RWPE2 (cell line): Measurements from ENCODE around the gene NAT14.

Experiments used
- ATAC-seq: fragments of 200-7000 bp; cut with Tn5 transposase; 3 replicates; pipeline ENCODE4 v1.9.1; 2021; ENCODE audit warnings: low read depth
- DNase-seq: peaks from one replicate; pipeline ENCODE4 v3.0.0-alpha.2; 2020; ENCODE audit warnings: low spot score
- H3K27ac ChIP-seq: fragments of 450-650 bp; 2 replicates; pipeline ENCODE4 v1.5.1; 2017; ENCODE audit warnings: mild to moderate bottlenecking; ENCODE audit not compliant: poor library complexity, severe bottlenecking
- H3K27me3 ChIP-seq: fragments of 250-450 bp; sonication (Bioruptor Pico); 2 replicates; pipeline ENCODE4 v1.5.1; 2021; ENCODE audit warnings: mild to moderate bottlenecking, moderate library complexity; ENCODE audit not compliant: insufficient read depth, poor library complexity, severe bottlenecking
- H3K36me3 ChIP-seq: fragments of 250-450 bp; sonication (Bioruptor Pico); 2 replicates; pipeline ENCODE4 v1.5.1; 2020; ENCODE audit warnings: low read depth, mild to moderate bottlenecking, moderate library complexity
- H3K4me1 ChIP-seq: fragments of 250-450 bp; sonication (Bioruptor Pico); 2 replicates; pipeline ENCODE4 v1.5.1; 2021; ENCODE audit warnings: mild to moderate bottlenecking, moderate library complexity; ENCODE audit not compliant: insufficient read depth, poor library complexity, severe bottlenecking
- H3K4me3 ChIP-seq: fragments of 250-450 bp; sonication (Bioruptor Pico); 2 replicates; pipeline ENCODE4 v1.5.1; 2021; ENCODE audit warnings: mild to moderate bottlenecking, moderate library complexity; ENCODE audit not compliant: severe bottlenecking
- H3K9me3 ChIP-seq: fragments of 250-450 bp; sonication (Bioruptor Pico); 2 replicates; pipeline ENCODE4 v1.5.1; 2021; ENCODE audit warnings: mild to moderate bottlenecking, moderate library complexity; ENCODE audit not compliant: severe bottlenecking
- TF ChIP-seq, protein P1 (sequence below): fragments of 450-650 bp; IDR thresholded peaks from one replicate; pipeline ENCODE4 v1.5.1; 2017; ENCODE audit warnings: mild to moderate bottlenecking, moderate library complexity; ENCODE audit not compliant: poor library complexity, severe bottlenecking

NAT14 gene

DNA sequence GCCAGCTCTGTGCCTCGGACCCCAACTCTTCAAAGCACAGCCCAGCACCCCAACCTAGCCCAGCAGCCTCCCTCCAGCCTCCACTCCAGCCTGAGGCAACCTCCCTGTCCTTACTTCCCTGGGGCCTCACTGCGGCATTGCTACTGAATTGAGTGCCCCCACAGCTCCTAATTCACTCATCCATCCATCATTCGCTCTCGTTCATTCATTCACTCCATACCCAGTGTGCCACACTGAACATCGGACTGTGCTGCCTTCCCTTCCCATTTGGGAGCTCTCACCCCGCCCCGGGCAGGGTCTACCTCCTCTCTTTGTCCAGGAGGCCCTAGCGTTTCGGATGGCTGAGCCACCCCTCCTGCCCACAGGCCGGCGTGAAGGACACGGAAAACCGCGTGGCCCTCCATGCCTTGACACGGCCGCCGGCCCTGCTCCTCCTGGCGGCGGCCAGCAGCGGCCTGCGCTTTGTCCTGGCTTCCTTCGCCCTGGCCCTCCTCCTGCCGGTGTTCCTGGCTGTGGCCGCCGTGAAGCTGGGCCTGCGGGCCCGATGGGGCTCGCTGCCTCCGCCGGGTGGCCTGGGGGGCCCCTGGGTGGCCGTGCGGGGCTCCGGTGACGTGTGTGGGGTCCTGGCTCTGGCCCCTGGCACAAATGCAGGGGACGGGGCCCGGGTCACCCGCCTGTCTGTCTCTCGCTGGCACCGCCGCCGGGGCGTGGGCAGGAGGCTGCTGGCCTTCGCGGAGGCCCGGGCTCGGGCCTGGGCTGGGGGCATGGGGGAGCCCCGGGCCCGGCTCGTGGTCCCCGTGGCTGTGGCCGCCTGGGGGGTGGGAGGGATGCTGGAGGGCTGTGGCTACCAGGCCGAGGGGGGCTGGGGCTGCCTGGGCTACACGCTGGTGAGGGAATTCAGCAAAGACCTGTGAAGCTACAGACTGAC lies 1.3 kb downstream of the NAT14 start:
- ATAC-seq: no peak
- peak overlapping the region; percentile 73 for H3K27ac ChIP-seq
- H3K4me1 ChIP-seq: peaks cover 12% of the 10 kb centered on the region
- no peaks in the 10 kb centered on the region for H3K9me3 ChIP-seq
- no peak for DNase-seq
- H3K4me3 ChIP-seq: no peak overlapping the region
- H3K36me3 ChIP-seq: no peaks in the 10 kb centered on the region
- no peaks in the 10 kb centered on the region for H3K27me3 ChIP-seq
- TF ChIP-seq, protein P1, sequence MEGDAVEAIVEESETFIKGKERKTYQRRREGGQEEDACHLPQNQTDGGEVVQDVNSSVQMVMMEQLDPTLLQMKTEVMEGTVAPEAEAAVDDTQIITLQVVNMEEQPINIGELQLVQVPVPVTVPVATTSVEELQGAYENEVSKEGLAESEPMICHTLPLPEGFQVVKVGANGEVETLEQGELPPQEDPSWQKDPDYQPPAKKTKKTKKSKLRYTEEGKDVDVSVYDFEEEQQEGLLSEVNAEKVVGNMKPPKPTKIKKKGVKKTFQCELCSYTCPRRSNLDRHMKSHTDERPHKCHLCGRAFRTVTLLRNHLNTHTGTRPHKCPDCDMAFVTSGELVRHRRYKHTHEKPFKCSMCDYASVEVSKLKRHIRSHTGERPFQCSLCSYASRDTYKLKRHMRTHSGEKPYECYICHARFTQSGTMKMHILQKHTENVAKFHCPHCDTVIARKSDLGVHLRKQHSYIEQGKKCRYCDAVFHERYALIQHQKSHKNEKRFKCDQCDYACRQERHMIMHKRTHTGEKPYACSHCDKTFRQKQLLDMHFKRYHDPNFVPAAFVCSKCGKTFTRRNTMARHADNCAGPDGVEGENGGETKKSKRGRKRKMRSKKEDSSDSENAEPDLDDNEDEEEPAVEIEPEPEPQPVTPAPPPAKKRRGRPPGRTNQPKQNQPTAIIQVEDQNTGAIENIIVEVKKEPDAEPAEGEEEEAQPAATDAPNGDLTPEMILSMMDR: no peak

DNA sequence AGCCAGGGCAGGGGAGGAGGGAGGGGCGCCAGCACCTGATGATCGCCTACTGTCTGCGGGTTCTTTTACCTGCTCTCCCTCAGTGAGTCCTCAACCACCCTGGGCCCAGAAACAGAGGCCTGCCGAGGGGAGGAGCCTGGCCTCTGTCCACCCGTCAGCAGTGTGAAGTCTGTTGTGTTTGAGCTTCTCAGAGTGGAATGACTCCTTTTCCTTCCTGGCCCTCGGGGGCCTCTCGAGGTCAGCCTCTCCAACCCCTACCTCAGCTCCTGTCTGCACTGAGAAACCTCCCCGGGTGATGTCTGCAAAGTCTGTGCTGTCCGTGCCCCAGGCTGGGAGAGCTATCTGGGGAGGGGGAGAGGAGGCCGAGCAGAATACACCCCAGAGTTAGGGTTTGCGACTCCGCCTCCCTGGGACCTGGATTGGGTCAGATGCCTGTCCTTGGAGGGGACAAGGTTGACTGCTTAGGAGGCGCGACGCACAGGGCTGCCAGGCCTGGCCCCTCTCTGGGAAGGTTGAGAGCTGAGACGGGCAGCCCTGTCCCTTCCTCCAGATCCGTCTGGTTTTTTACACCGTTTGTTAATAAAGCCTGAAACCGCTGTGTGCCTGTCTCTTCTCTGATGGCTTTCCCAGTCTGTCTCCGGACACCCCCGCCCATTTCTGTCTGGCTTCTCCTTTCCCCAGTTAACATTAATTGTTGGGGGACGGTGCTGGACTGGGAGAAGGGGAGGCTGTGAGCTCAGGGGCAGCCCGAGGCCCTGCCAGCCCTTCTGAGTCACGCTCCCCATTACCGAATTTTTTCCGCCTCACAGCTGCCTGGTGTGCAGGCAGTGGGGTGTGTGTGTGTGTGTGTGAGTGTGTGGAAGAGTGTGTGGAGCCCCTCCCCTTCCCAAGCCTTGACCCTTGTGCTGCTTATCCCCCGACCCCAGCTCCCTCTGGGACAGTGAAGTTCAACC lies 2.3 kb downstream of the NAT14 start:
- peak overlapping the region; percentile 73 for H3K27ac ChIP-seq
- H3K36me3 ChIP-seq: no peaks in the 10 kb centered on the region
- TF ChIP-seq, protein P1: no peak
- peaks cover 12% of the 10 kb centered on the region for H3K4me1 ChIP-seq
- no peaks in the 10 kb centered on the region for H3K9me3 ChIP-seq
- H3K4me3 ChIP-seq: no peak overlapping the region
- ATAC-seq (peak; percentile 68), DNase-seq (peak; percentile 88)
- H3K27me3 ChIP-seq: no peaks in the 10 kb centered on the region

DNA sequence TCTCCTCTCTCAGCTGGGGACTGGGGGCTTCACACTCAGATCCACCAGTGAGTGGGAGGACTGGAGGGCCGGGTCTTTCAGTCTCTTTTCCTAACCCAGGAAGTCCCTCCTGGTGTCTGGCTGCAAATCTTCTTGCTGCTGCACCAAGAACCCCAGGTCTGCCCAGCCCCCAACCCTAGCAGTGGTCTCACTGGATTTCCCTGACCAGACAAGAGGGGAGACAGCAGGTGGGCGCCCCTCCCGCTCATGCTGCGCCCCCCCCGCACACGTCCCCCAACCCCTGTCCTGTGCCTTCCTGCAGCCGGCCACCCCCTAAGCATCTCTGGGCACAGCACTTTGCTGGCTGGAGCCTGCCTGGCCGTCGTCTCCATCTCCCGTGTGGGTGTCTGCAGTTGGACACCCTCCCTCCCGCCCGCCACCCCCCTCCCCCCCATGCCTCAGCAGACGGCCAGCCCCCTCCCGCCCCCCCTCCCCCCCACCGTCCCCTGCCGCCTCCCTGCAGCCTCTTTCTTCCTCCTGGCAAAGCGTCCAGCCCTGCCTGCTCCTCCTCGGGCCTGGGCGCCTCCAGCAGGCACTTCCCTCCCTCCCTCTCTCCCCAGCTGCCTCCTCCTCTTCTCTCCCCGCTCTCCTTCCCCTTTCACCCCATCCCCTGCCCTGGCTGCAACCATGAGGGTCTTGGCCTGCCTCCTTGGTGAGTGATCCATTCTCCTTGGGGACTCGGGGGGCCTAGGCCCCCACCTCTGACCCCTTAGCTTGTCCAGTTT lies 3.1 kb downstream of the NAT14 start, which contains the start of gene SSC5D:
TSS of gene SSC5D (plus strand) at position 513 of the 764 bp plus-strand sequence. CDS start at position 667, 154 bp downstream.
- no peak for ATAC-seq
- peaks cover 15% of the 10 kb centered on the region for H3K4me1 ChIP-seq
- no peak for DNase-seq
- peak within 1 kb of the TSS; percentile 73 for H3K27ac ChIP-seq
- H3K36me3 ChIP-seq: no peaks in the 10 kb centered on the region
- TF ChIP-seq, protein P1: no peak
- H3K9me3 ChIP-seq: no peaks in the 10 kb centered on the region
- no peak within 1 kb of the TSS for H3K4me3 ChIP-seq
- no peaks in the 10 kb centered on the region for H3K27me3 ChIP-seq

DNA sequence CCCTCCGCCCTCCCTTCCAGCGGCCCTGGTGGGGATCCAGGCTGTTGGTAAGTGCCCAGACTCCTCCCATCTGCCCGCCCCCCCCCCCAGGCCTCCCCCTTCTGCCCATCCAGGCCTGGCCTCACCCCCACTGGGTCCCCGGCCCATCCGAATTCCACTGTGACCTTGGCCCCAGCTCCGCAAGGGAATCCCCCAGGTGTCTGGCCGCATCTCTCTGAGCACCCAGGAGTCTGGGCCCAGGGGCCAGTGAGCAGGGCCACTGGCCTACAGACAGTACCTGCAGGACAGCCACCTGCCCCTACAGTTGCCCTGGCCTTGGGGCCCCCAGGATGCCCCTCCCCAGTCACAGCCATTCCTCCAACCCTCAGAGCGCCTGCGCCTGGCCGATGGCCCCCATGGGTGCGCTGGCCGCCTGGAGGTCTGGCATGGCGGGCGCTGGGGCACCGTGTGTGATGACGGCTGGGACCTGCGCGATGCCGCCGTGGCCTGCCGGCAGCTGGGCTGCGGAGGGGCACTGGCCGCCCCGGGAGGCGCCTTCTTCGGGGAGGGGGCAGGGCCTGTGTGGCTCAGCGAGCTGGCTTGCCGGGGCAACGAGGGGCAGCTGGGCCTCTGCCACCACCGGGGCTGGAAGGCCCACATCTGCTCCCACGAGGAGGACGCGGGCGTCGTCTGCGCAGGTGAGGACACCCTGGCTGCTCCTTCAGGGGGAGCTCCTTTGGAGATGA lies 4.2 kb downstream of the NAT14 start:
- Histone ChIP-seq H3K4me3 (no peak overlapping the region), H3K36me3 (no peaks in the 10 kb centered on the region), H3K4me1 (peaks cover 15% of the 10 kb centered on the region), H3K27ac (no peak overlapping the region), H3K27me3 (no peaks in the 10 kb centered on the region), H3K9me3 (no peaks in the 10 kb centered on the region)
- TF ChIP-seq, protein P1: no peak
- no peak for ATAC-seq
- no peak for DNase-seq
